HUES6 (cell line): ENCODE results near the gene PSMG4.

Experiments used
- H3K27ac ChIP-seq: 2 replicates; pipeline ENCODE4 v1.7.0; 2013; ENCODE audit warnings: low read depth, mild to moderate bottlenecking, low read length, inconsistent platforms
- H3K27me3 ChIP-seq: 2 replicates; pipeline ENCODE4 v1.6.1; 2013; ENCODE audit warnings: low read length; ENCODE audit not compliant: control insufficient read depth, insufficient read depth
- H3K36me3 ChIP-seq: 2 replicates; pipeline ENCODE4 v1.6.1; 2013; ENCODE audit warnings: low read length; ENCODE audit not compliant: control insufficient read depth, insufficient read depth
- H3K4me1 ChIP-seq: 2 replicates; pipeline ENCODE4 v1.6.1; 2013; ENCODE audit warnings: low read length; ENCODE audit not compliant: control insufficient read depth, insufficient read depth
- H3K4me3 ChIP-seq: 2 replicates; pipeline ENCODE4 v1.5.1; 2013; ENCODE audit warnings: low read depth, low read length
- H3K9ac ChIP-seq: one replicate; pipeline ENCODE4 v1.6.1; 2013; ENCODE audit warnings: mild to moderate bottlenecking, low read length
- H3K9me3 ChIP-seq: 2 replicates; pipeline ENCODE4 v1.6.1; 2013; ENCODE audit warnings: low read depth, low read length; ENCODE audit not compliant: control insufficient read depth, insufficient read depth

PSMG4 gene

DNA sequence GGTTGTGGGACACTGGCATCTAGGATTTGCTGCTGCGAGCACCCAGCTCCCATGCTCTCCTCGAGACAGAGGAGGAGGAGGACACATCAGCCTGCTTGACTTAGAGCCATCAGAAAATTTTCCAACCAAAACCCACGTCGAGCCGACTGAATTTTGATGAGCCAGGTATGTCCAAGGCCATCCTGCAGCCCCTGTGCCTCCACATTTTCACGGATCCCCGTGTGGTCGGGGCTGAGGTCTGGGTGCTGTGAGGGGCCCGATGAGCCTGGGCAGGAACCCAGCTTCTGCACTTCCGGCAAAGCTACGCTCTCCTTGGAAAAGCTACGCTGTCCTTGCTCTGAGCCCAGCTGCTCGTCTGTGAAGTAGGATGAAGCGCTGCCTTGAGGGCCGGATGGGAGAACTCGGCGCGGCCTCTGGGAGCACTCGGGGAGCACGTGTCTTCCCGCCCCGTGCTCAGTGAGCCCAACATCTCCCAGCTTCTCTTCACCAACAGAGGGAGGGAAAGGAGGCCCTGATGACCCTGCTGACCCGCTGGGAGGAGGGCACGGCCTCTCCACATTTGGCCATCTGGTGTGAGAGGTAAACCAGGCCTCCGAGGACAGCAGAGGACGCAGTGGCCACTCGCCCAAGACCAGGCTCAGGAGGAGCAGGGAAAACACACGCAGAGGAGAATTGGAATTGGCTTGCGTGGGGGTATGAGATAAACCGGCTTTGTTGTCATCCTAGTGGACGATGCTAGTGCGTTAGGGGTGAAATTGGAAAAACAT is 33.9 kb downstream of the PSMG4 start:
- Histone ChIP-seq H3K27me3 (no peaks in the 10 kb centered on the region), H3K36me3 (peaks cover 32% of the 10 kb centered on the region; the same call in 1 of the 2 replicates), H3K4me3 (no peak overlapping the region), H3K9me3 (no peaks in the 10 kb centered on the region), H3K27ac (no peak overlapping the region), H3K4me1 (no peaks in the 10 kb centered on the region), H3K9ac (no peak overlapping the region)

DNA sequence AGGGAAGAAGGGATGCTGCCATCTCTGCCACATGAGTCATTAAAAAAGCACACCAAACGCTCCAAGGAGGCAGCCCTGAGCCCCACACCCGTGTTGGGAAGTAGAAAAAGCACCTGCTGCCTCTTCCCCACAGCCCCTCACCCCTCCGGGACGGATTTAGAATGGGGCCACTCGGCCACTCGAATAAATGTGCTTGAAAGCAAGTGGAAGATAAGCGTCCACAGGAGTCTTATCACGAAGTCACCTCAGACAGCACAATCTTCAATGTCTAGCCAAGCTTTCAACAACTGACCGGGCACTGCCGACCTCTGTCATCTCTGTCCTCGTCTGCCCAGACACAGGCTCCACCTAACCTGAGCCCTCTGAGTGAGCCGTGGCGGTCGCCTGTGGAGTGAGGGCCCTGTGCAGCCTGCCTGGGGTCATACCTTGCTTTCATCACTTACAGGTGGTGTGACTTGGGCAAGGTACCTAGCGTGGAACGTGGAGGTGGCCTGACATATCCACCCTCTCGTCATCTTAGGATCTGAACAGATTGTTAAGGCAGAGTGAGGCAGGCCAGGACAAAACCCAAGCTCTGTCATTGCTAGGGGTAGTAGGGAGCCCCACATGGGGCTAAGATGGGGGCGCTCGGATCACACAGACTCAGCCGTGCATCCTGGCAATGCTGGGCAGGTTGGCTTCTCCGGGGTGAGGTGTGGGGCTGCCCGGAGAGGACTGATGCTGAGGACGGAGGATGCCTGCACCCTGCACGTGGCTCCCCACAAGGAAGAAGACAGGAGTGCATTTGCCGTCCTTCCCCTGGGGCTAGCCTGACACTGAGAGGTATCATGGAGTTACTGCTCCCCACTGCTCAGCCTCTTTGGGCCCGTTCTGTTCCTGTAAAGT is 34.8 kb downstream of the PSMG4 start:
- Histone ChIP-seq H3K36me3 (peaks cover 31% of the 10 kb centered on the region; the same call in 1 of the 2 replicates), H3K27me3 (no peaks in the 10 kb centered on the region), H3K4me3 (no peak overlapping the region), H3K9ac (no peak overlapping the region), H3K27ac (no peak overlapping the region), H3K4me1 (no peaks in the 10 kb centered on the region), H3K9me3 (no peaks in the 10 kb centered on the region)

DNA sequence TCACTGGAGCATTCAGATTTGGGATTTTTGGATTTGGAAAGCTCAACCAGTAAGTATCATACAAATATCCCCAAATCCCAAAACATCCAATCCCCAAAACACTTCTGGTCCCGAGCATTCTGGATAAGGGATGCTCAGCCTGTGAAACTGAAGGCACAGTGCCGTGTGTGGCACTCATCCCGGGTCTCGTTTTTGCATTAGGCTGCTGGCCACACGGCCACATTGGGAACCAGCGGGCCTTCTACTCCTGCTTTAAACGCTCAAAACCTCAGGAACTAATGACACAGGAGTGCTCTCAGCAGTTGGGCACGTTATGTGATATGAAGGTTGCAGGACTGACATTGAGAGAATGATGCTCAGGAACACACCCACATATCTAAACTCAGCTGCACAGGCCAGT is 35.6 kb downstream of the PSMG4 start:
- Histone ChIP-seq H3K27ac (no peak overlapping the region), H3K27me3 (no peaks in the 10 kb centered on the region), H3K4me3 (no peak overlapping the region), H3K9ac (no peak overlapping the region), H3K9me3 (no peaks in the 10 kb centered on the region), H3K4me1 (no peaks in the 10 kb centered on the region), H3K36me3 (peaks cover 23% of the 10 kb centered on the region; the same call in 1 of the 2 replicates)

DNA sequence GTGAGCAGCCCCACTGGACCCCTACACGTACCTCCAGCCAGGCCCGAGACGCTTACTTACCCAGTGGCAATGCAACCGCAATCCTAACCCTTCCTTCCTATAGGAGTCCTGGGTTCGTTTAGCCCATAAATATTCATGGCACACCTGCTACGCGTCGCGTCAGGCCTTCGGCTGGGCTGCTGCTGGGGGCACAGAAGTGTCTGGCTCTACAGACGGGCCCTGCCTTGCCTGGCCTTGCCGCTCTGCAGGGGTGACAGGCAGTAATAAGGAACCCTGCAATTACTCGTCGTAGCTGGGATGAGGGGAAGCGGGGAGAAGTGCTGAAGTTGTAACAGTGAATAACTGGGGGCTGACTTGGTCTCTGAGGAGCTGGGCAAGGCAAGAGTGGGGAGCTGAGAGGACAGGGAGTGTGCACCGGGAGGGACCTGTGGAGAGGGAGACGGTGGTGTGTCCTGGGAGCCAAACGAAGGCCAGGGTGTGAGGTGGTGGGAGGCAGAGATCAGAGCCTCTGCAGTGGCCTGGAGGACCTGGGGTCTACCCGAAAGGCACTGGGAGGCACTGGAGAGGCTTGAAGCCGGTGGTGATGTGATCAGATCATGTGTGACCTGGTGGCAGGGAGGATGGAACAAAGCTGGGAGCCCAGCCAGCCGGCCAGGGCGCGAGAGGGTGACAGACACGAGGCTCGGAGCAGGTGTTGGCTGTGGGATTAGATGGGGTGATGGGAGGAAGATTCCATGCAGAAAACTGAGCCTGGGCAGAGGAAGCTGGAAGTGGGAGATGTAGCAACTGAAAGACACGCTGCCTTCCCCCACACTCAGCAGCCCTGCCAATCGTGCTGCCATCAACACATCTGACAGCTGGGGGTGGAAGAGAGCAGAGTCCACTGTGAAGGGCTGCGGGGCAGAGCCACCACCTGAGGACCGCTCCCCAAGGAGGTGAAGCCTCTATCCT is 36.4 kb downstream of the PSMG4 start:
- Histone ChIP-seq H3K27ac (no peak overlapping the region), H3K4me3 (no peak overlapping the region), H3K36me3 (peaks cover 17% of the 10 kb centered on the region; the same call in 1 of the 2 replicates), H3K9ac (no peak overlapping the region), H3K9me3 (no peaks in the 10 kb centered on the region), H3K27me3 (no peaks in the 10 kb centered on the region), H3K4me1 (no peaks in the 10 kb centered on the region)

DNA sequence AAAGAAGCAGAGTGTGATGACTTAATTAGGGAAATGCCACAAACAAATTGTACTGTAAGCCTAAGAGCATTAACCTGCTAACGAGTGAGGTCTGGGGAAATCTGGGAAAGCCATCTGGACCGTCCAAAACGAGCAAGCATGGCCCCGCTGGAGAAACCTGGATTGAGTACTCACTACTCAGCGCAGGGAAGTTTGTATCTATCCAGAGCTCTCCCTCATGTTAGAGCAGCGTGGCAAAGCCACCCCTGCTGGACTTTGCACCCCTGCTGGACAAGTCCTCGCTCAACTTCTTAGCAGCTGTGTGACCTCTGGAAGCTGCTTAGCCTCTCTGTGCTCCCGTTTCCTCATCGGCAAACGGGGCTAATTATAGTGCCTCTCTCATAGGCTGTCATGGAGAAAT is 37.3 kb downstream of the PSMG4 start:
- Histone ChIP-seq H3K4me1 (no peaks in the 10 kb centered on the region), H3K9me3 (no peaks in the 10 kb centered on the region), H3K9ac (no peak overlapping the region), H3K27me3 (no peaks in the 10 kb centered on the region), H3K4me3 (no peak overlapping the region), H3K36me3 (peaks cover 14% of the 10 kb centered on the region; the same call in 1 of the 2 replicates), H3K27ac (no peak overlapping the region)

DNA sequence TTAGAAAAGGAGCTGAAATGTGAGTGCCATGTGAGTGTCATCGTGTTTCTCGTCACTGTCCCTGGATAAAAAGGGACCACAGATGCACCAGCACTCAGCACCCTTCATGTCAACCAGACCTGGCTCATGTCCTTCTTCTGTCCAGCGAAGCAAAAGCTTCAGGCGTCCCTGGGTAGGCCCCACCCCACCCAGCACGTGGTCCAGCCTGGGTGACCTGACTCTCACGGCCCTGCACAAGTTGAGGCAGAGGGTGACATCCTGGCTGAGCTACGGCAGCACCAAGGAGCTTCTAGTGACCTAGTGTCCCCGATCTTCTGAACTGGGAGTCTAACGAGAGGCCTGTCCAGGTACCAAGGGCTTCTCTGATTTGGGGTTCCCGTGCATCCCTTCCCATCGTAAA is 37.8 kb downstream of the PSMG4 start:
- peaks cover 14% of the 10 kb centered on the region; the same call in 1 of the 2 replicates for H3K36me3 ChIP-seq
- H3K4me3 ChIP-seq: no peak overlapping the region
- no peaks in the 10 kb centered on the region for H3K9me3 ChIP-seq
- no peaks in the 10 kb centered on the region for H3K27me3 ChIP-seq
- no peak overlapping the region for H3K27ac ChIP-seq
- no peaks in the 10 kb centered on the region for H3K4me1 ChIP-seq
- H3K9ac ChIP-seq: no peak overlapping the region

DNA sequence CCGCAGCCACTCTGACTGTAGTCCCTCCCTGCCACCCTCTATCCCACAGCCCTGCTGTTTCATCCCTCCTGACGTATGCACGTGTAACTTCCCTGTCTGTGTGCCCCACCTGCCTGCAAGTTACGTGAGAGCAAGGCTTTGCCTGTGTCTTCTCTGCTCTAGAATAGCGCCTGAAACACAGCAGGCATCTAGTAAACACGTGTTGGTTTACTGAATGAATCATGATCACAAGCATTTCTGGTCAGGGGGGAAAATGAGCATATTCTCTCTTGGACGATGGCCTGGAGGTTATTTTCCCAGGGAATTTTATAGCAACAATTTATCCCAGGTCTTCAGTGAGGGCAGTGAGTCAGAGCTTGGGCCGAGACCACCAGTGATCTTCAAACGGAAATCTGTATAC is 38.3 kb downstream of the PSMG4 start:
- H3K4me3 ChIP-seq: no peak overlapping the region
- H3K4me1 ChIP-seq: no peaks in the 10 kb centered on the region
- no peak overlapping the region for H3K27ac ChIP-seq
- no peaks in the 10 kb centered on the region for H3K27me3 ChIP-seq
- peaks cover 13% of the 10 kb centered on the region; the same call in 1 of the 2 replicates for H3K36me3 ChIP-seq
- H3K9ac ChIP-seq: no peak overlapping the region
- no peaks in the 10 kb centered on the region for H3K9me3 ChIP-seq

DNA sequence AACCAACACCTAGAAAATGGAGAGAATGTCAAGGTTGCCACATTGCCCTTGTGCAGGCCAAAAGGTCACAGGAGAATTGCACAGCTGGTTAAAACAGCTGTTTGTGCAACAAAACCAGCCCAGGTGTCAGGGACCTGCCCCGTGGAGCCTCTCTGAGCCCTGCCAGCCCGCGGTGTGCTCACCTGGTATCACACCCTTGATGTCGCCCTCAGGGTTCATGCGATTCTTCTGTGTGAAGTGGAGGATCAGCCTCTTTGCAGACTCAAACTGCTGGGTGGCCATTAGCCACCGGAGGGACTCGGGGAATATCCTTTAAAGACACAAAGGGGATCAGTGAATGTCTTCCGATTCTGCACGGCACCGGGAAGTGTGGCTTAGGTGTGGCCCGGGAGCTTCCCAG is 39.2 kb downstream of the PSMG4 start:
- Histone ChIP-seq H3K4me3 (no peak overlapping the region), H3K27ac (no peak overlapping the region), H3K9me3 (no peaks in the 10 kb centered on the region), H3K4me1 (no peaks in the 10 kb centered on the region), H3K27me3 (no peaks in the 10 kb centered on the region), H3K36me3 (peaks cover 6% of the 10 kb centered on the region; the same call in 1 of the 2 replicates), H3K9ac (no peak overlapping the region)

DNA sequence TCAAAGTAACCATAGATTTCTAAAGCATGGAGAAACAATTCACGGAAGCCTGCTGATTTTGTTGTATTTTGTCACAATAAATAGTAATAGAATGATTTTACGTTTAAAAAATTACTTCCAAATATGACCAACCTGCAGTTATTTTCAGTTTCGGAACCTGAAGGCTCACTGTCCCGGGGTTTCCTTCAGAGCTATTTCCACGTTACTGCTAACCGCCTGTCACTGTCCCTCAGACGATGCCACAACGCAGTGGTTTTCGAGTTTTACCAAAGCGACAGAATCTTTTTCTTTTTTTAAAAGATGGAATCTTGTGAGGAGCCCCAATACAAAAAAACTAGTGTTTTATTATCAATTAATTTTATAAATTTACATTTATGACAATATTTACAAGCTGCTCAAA is 40.5 kb downstream of the PSMG4 start:
- H3K36me3 ChIP-seq: peaks cover 3% of the 10 kb centered on the region; the same call in 1 of the 2 replicates
- H3K9ac ChIP-seq: no peak overlapping the region
- H3K4me1 ChIP-seq: no peaks in the 10 kb centered on the region
- no peaks in the 10 kb centered on the region for H3K9me3 ChIP-seq
- no peak overlapping the region for H3K27ac ChIP-seq
- no peaks in the 10 kb centered on the region for H3K27me3 ChIP-seq
- no peak overlapping the region for H3K4me3 ChIP-seq

DNA sequence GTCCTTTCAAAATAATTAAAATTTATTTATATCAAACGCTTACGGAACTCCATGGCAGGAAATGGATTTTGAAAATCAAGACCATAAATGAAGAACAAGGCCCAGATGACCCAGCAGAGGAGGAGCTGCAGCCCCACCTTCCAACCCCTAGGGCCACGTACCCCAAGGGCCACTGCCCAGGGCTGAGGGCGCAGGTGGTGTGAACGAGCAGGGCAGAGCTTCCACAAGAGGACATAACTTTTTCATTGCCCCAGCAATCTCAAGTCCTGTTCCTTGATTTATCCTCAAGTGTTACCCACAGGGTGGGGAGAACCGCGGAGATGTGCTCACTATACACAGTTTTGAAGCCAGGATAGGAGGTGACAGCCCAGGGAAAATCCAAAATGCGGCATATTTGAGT is 42.8 kb downstream of the PSMG4 start:
- no peak overlapping the region for H3K9ac ChIP-seq
- no peaks in the 10 kb centered on the region for H3K4me1 ChIP-seq
- no peak overlapping the region for H3K27ac ChIP-seq
- H3K9me3 ChIP-seq: peaks cover 9% of the 10 kb centered on the region
- H3K36me3 ChIP-seq: peaks cover 14% of the 10 kb centered on the region; the same call in 1 of the 2 replicates
- no peaks in the 10 kb centered on the region for H3K27me3 ChIP-seq
- no peak overlapping the region for H3K4me3 ChIP-seq
